Activated CD4-positive, alpha-beta T cell treated with anti-CD3 and anti-CD28 coated beads, Interleukin-10, Interleukin-2, amounts not matched to agents 100 ng/mL and 50 ng/mL, durations not matched to agents 16 hours and 8 hours (primary cell): ENCODE data around the gene DENND1C.

ENCODE experiments used
- DNase-seq: peaks from one replicate; pipeline ENCODE4 v3.0.0-alpha.2; 2020

DENND1C gene

DNA sequence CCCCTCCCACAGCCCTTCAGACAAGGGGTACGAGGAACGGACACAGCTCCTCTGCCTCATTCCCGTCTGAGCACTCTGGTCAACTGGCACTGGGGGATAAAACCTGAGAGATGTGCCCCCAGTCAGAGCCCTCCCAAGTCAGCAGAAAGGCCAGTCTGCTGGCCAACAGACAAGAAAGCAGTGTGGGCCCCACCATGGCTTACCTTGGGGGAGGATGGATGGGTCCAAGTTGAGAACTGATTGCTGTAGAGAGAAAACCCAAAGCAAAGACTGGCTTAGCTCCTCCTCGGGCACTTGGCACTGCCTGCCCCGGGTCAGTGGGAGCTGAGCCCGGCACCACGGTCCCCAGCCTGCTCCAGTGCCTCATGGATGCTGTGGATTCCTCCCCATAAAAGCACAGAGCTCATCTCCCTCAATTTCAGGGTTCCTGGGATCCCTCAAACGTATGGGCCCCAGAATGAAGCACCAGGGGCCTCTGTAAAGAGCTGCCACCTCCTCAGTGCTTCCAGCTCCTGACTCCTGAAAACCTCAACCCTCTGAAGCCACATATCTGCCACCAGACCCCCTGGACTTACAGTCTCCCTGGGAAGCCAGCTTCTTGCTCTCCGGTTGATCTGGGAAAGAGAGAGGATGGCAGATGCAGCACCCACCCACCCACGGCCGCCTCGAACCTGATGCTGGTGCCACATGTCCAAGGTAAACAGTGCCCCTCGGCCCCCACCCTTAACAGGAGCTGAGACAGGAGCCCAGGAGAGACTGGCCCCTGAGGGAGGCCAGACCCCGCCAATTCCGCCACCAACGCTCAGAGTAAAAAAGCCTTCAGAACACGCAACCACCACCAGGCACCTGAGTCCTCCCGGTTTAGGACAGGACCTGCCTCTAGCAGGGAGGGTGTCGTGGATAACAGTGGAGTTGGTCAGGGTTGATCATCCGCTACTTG is 60.2 kb downstream of the DENND1C start:
- DNase-seq = no peak

DNA sequence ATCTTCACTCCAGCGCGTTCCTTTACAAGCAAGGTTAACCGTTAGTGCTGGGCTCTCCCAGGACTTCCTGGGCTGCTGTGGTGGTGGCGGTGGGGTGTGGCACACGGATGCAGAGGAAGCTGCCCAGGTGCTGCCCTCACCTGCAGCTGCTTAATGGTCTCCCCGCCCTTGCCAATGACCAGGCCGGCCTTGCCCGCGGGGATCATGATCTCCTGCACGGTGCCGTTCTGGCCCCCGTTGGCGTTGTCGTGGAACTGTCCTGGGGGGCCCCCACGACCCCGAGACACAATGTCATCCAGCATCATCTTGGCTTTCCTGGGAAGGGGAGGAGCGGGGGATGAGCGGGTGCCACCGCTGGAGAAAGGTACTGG is 63.0 kb downstream of the DENND1C start:
- DNase-seq = no peak

DNA sequence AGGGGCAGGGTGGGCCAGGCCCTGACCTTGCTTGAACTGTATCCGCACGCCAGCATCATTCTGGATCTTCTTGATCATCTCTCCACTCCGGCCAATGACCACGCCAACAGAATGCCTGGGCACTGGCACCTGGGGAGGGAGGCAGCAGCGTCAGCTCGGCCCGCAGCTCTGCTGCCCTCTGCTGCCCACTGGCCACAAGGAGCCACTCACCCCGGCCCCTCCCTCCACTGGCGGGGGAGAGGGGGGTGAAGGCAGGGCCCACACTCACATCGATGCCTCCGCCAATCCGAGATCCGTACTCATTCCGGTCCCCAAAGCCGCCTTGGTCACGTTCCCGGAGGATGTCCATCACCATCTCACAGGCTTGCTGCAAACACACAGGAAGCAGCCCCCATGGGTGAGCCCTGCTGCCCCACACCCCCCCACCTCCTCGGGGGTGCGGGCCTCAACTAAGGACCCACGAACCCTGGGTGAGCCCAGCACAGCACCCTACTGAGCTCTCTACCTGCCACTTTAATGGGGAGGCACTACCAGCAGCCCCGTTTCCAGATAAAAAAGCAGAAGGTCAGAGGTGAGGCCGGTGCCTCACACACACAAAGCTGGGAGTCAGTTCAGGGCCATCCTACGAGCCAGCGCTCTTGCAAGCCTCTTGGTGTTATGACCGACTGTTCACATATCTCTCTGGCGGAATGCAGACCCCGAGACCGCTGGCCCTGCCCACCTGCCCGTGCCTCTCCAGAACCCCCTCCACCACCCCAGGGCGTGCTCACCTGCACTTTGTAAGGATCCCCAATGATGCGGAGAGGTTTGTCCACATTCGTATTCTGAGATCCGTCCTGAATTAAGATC is 63.6 kb downstream of the DENND1C start:
- DNase-seq = no peak
